Ascending aorta (tissue), 2 donors: ENCODE data around the gene RHBDL3. TPM values are rescaled to one million over a fixed set of nuclear protein-coding genes. Genes with fewer than 3 reads are reported as not detected.

Source experiments
- DNase-seq, 2 donors: peaks; one replicate each; pipeline ENCODE4 v3.0.0-alpha.2; 2019; ENCODE audit warnings: low spot score in 2 of 2
- H3K27ac ChIP-seq, 2 donors: fragments of 200-600 bp; sonication (generic); one replicate each; pipeline ENCODE4 v1.5.1; 2016 to 2017; ENCODE audit warnings: mild to moderate bottlenecking in 1 of 2
- H3K27me3 ChIP-seq: fragments of 200-600 bp; sonication (generic); one replicate; pipeline ENCODE4 v1.5.1; 2017
- H3K36me3 ChIP-seq, 2 donors: fragments of 200-600 bp; sonication (generic); one replicate each; pipeline ENCODE4 v1.5.1; 2016
- H3K4me1 ChIP-seq, 2 donors: fragments of 200-600 bp; sonication (generic); one replicate each; pipeline ENCODE4 v1.5.1; 2016 to 2017; ENCODE audit warnings: mild to moderate bottlenecking in 1 of 2
- H3K4me3 ChIP-seq, 2 donors: fragments of 200-600 bp; sonication (generic); one replicate each; pipeline ENCODE4 v1.5.1; 2016 to 2017; ENCODE audit warnings: mild to moderate bottlenecking in 1 of 2
- H3K9me3 ChIP-seq, 2 donors: fragments of 200-600 bp; sonication (generic); one replicate each; pipeline ENCODE4 v1.5.1; 2016
- intact Hi-C: fragments of 100-400 bp; cut with DNase I; formaldehyde crosslinking; loops from one replicate; pipeline ENCODE4 v1.15.1; 2023
- total RNA-seq: library from RNA; depleted of rRNA; stranded (reverse); fragments of >200 nt; gene quantifications from one replicate; pipeline ENCODE4 v1.1.0, GENCODE V29; 2016
- TF ChIP-seq, protein P1 (sequence below), 3 experiments: fragments of 200-600 bp in 2 of 3; fragments of 450-650 bp in 1 of 3; sonication (generic) in 2 of 3; IDR thresholded peaks; one replicate each; pipeline ENCODE4 v1.5.1; 2016 to 2019; ENCODE audit warnings: antibody characterized with exemption in 3 of 3, mild to moderate bottlenecking in 1 of 3, moderate library complexity in 1 of 3

Gene RHBDL3
- total RNA-seq, 1 donor from 2014 or later: not detected

DNA sequence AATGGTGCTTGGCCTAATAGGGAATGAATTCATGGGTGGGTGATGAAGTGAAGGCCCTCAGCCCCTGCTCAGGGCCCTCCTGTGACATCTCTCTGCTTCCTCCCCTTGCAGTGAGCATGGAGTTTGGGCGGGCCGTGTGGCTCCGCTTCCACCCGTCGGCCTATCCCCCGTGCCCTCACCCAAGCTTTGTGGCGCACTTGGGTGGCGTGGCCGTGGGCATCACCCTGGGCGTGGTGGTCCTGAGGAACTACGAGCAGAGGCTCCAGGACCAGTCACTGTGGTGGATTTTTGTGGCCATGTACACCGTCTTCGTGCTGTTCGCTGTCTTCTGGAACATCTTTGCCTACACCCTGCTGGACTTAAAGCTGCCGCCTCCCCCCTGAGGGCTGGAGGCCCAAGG, 55.2 kb downstream of the RHBDL3 start:
- intact Hi-C loops: no loop called here
- no peaks in the 10 kb centered on the region for H3K4me1 ChIP-seq
- no peaks in the 10 kb centered on the region for H3K9me3 ChIP-seq
- no peak overlapping the region for H3K27ac ChIP-seq
- TF ChIP-seq, protein P1, sequence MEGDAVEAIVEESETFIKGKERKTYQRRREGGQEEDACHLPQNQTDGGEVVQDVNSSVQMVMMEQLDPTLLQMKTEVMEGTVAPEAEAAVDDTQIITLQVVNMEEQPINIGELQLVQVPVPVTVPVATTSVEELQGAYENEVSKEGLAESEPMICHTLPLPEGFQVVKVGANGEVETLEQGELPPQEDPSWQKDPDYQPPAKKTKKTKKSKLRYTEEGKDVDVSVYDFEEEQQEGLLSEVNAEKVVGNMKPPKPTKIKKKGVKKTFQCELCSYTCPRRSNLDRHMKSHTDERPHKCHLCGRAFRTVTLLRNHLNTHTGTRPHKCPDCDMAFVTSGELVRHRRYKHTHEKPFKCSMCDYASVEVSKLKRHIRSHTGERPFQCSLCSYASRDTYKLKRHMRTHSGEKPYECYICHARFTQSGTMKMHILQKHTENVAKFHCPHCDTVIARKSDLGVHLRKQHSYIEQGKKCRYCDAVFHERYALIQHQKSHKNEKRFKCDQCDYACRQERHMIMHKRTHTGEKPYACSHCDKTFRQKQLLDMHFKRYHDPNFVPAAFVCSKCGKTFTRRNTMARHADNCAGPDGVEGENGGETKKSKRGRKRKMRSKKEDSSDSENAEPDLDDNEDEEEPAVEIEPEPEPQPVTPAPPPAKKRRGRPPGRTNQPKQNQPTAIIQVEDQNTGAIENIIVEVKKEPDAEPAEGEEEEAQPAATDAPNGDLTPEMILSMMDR (IDR thresholded peaks at IDR 0.05): no peak
- no peaks in the 10 kb centered on the region for H3K27me3 ChIP-seq
- H3K36me3 ChIP-seq: no peaks in the 10 kb centered on the region
- DNase-seq: no peak
- H3K4me3 ChIP-seq: no peak overlapping the region

- intact Hi-C loops: no loop called here
- H3K9me3 ChIP-seq: no peaks in the 10 kb centered on the region
- H3K27me3 ChIP-seq: no peaks in the 10 kb centered on the region
- H3K36me3 ChIP-seq: no peaks in the 10 kb centered on the region
- DNase-seq: no peak
- no peaks in the 10 kb centered on the region for H3K4me1 ChIP-seq
- H3K4me3 ChIP-seq: no peak overlapping the region
- TF ChIP-seq, protein P1 (IDR thresholded peaks at IDR 0.05): no peak
- H3K27ac ChIP-seq: no peak overlapping the region
Measured at GRCh38 chr17:32323046-32323445, 57.4 kb downstream of the RHBDL3 start.

DNA sequence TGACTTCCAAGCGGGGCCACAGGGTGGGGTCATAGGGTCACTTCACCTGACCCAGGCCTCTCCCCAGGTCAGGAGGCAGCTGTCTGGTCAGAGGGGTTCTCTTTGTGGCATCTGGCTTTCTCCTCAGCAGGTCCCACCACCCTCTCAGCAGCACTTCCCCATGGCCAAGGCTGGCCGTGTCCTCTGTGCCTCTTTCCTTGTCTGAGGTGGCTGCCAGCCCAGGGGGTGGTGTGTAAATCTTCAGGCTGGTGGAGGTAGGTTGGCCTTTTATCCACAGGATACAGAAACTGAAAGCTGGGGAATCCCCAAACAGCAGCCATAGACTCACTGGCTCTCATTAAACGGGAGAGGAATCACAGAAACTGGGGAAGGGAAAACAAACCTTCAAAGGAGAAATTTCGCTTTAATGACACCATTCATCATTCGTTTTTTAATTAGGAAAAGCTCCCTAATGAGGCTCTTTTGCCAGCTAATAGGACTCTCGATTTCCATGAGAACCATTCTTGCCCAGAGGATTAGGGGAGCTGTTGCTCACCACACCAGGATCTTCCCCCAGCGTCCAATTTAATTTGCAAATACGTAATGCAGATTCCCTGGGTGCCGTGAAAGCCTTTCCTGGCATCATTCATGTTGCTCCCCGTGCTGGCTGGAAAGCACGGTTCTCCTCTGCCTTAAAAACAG, 58.3 kb downstream of the RHBDL3 start:
- Histone ChIP-seq H3K36me3 (no peaks in the 10 kb centered on the region), H3K27me3 (no peaks in the 10 kb centered on the region), H3K4me3 (no peak overlapping the region), H3K9me3 (no peaks in the 10 kb centered on the region), H3K27ac (no peak overlapping the region), H3K4me1 (no peaks in the 10 kb centered on the region)
- DNase-seq: no peak
- intact Hi-C loops: no loop called here
- TF ChIP-seq, protein P1 (IDR thresholded peaks at IDR 0.05): no peak

DNA sequence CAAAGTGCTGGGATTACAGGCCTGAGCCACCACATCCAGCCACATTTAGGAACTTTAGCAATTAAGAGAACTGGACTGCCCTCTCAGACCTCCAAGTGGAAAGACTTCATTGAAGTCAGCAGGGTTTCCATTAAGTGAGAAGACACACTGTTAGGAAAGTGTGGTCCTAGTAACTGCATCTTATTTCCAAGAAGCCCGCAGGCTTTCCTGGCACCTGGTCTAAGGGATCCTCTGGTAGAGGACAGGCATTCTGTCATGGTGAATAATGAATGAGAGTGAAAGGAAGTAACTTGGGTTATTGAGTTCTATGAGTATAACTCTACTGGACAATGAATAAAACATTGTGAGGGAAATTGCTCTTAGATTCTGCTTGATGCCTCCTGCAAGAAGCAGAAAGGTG, 62.3 kb downstream of the RHBDL3 start:
- Histone ChIP-seq H3K4me1 (no peaks in the 10 kb centered on the region), H3K27me3 (no peaks in the 10 kb centered on the region), H3K36me3 (peaks cover 0 to 3% of the 10 kb centered on the region in 2 donors), H3K9me3 (no peaks in the 10 kb centered on the region), H3K27ac (no peak overlapping the region), H3K4me3 (no peak overlapping the region)
- DNase-seq: no peak
- intact Hi-C loops: no loop called here
- TF ChIP-seq, protein P1 (IDR thresholded peaks at IDR 0.05): no peak

DNA sequence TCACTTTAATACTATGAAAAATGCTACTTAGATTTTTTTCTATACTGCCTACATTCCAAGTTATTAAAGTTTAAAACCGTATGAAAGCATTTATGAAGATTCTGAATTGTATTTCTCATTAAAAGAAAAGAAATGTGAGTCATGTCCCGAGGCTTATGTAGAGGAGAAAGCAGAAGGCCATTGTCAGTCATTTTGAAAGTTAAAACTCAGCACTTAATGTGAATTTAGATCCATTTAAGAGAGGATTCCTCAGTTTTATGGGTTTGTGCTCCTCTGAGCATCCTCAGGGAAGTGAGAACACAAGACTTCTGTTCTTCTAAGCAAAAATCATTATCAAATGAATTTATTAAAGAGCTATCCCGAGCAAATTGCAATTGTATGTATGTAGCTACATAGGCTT, 64.5 kb downstream of the RHBDL3 start:
- Histone ChIP-seq H3K9me3 (no peaks in the 10 kb centered on the region), H3K4me3 (no peak overlapping the region), H3K27ac (no peak overlapping the region), H3K36me3 (peaks cover 15 to 21% of the 10 kb centered on the region in 2 donors), H3K4me1 (no peaks in the 10 kb centered on the region), H3K27me3 (no peaks in the 10 kb centered on the region)
- TF ChIP-seq, protein P1 (IDR thresholded peaks at IDR 0.05): no peak
- intact Hi-C loops: no loop called here
- no peak for DNase-seq
